Aorta (tissue), 5 donors: Measurements from ENCODE around the gene COQ10B. TPM values are rescaled to one million over a fixed set of nuclear protein-coding genes. Genes with fewer than 3 reads are reported as not detected.

Experiments used
- ATAC-seq: fragments of 200-7000 bp; cut with Tn5 transposase; one replicate; pipeline ENCODE4 v1.9.1; 2022; ENCODE audit warnings: moderate library complexity; ENCODE audit not compliant: low FRiP score
- DNase-seq, 2 donors: peaks; one replicate each; pipeline ENCODE4 v3.0.0-alpha.2; 2020
- H3K27ac ChIP-seq, 2 donors: one replicate each; pipeline ENCODE4 v1.5.1; 2013; ENCODE audit warnings: low read length in 2 of 2, mild to moderate bottlenecking in 2 of 2, moderate library complexity in 2 of 2, control low read depth in 1 of 2, inconsistent platforms in 1 of 2, low read depth in 1 of 2
- H3K27me3 ChIP-seq, 2 donors: one replicate each; pipeline ENCODE4 v1.6.1; 2013; ENCODE audit warnings: control low read depth in 1 of 2, low read length in 1 of 2, mild to moderate bottlenecking in 1 of 2, moderate library complexity in 1 of 2; ENCODE audit not compliant: insufficient read depth in 2 of 2, control insufficient read depth in 1 of 2
- H3K36me3 ChIP-seq, 2 donors: one replicate each; pipeline ENCODE4 v1.6.1; 2013; ENCODE audit warnings: control low read depth in 1 of 2, low read length in 1 of 2, mild to moderate bottlenecking in 1 of 2; ENCODE audit not compliant: insufficient read depth in 2 of 2, control insufficient read depth in 1 of 2
- H3K4me1 ChIP-seq, 2 donors: one replicate each; pipeline ENCODE4 v1.6.1; 2013; ENCODE audit warnings: low read length in 2 of 2, control low read depth in 1 of 2, mild to moderate bottlenecking in 1 of 2, moderate library complexity in 1 of 2; ENCODE audit not compliant: insufficient read depth in 2 of 2, control insufficient read depth in 1 of 2
- H3K4me3 ChIP-seq, 2 donors: one replicate each; pipeline ENCODE4 v1.5.1; 2013; ENCODE audit warnings: low read length in 2 of 2, control low read depth in 1 of 2, mild to moderate bottlenecking in 1 of 2
- H3K9me3 ChIP-seq: one replicate; pipeline ENCODE4 v1.6.1; 2013; ENCODE audit warnings: mild to moderate bottlenecking, low read length; ENCODE audit not compliant: control insufficient read depth
- WGBS, 2 donors: extraction: QIAGEN DNeasy Blood & Tissue Kit; methylation state at CpG; one replicate each; pipeline ENCODE4 v1.1.7; 2013; 5-methylcytosine and 5-hydroxymethylcytosine counted together
- intact Hi-C, 2 donors: fragments of 100-400 bp; cut with DNase I; formaldehyde crosslinking; loops; one replicate each; pipeline versions ENCODE4 v1.14.2 to v1.15.0; 2022
- polyA plus RNA-seq, 2 donors: library from polyadenylated mRNA; stranded (reverse); fragments of 200-250 nt; gene quantifications; one replicate each; pipeline ENCODE4 v1.2.3, GENCODE V29; 2013
- total RNA-seq, 2 donors: library from RNA; stranded (reverse); fragmentation: NEBNext Ultra II Directional; extraction: Animal tissue kit (Norgen Biotek cat#: 25700); gene quantifications; one replicate each; pipeline ENCODE4 v1.2.1, GENCODE V29; 2021
- donor health status: healthy with polysubstance abuse.
- donor health status: Bipolar disorder and iron deficiency.
- donor health status: DM: no; HTN: no; CAD: no.
- donor health status: DM: no; HTN: no; CAD: no.
- donor health status: DM: yes; HTN: yes; CAD: no.

The COQ10B gene
- total and polyA plus RNA-seq, 4 donors = 20.0 to 39.8 (median 25.0) TPM

GRCh38 chr2:197500503-197501131 lies 47.3 kb downstream of the COQ10B start:
- intact Hi-C loops = loop anchor here in 1 of 2 donors (1.0 to 5.0 kb wide), 4 partner anchors 15 to 207 kb away; partner anchors contain the start of genes COQ10B, MARS2 and SF3B1
- H3K36me3 ChIP-seq = peaks cover 0 to 4% of the 10 kb centered on the region in 2 donors

GRCh38 chr2:197502201-197502600 lies 48.8 kb downstream of the COQ10B start:
- no peaks in the 10 kb centered on the region for H3K4me1 ChIP-seq
- intact Hi-C loops = loop anchor here in 1 of 2 donors (5.0 kb wide), 2 partner anchors 65 to 205 kb away; partner anchors contain the start of genes MARS2 and SF3B1
- H3K27ac ChIP-seq = no peak overlapping the region
- no peak for ATAC-seq
- H3K9me3 ChIP-seq = no peaks in the 10 kb centered on the region
- no peak overlapping the region for H3K4me3 ChIP-seq
- 59 to 63% methylated on average over 4 of the region's 4 CpGs for WGBS, 2 donors
- H3K36me3 ChIP-seq = no peaks in the 10 kb centered on the region
- DNase-seq = no peak
- no peaks in the 10 kb centered on the region for H3K27me3 ChIP-seq

More at GRCh38 chr2:197500503-197501131, 47.3 kb downstream of the COQ10B start:
- DNase-seq (no peak), ATAC-seq (peak; percentile 1)
- H3K4me1 ChIP-seq = no peaks in the 10 kb centered on the region
- peak overlapping the region; percentile 72 to 93 for H3K4me3 ChIP-seq
- WGBS, 2 donors = 0% methylated on average over 30 of the region's 30 CpGs
- no peaks in the 10 kb centered on the region for H3K9me3 ChIP-seq
- no peaks in the 10 kb centered on the region for H3K27me3 ChIP-seq
- H3K27ac ChIP-seq = peak overlapping the region; percentile 84 to 92

- H3K9me3 ChIP-seq = no peaks in the 10 kb centered on the region
- H3K27me3 ChIP-seq = no peaks in the 10 kb centered on the region
- no peaks in the 10 kb centered on the region for H3K4me1 ChIP-seq
- H3K27ac ChIP-seq = no peak overlapping the region
- no peak overlapping the region for H3K4me3 ChIP-seq
- ATAC-seq (no peak), DNase-seq (no peak)
- 74 to 78% methylated on average over 4 of the region's 4 CpGs for WGBS, 2 donors
- H3K36me3 ChIP-seq = no peaks in the 10 kb centered on the region
- intact Hi-C loops = loop anchor here in 1 of 2 donors (5.0 kb wide), 2 partner anchors 65 to 205 kb away; partner anchors contain the start of genes MARS2 and SF3B1
These were observed 49.3 kb downstream of the COQ10B start for GRCh38 chr2:197502685-197503084.

GRCh38 chr2:197504000-197504399 lies 50.6 kb downstream of the COQ10B start:
- WGBS, 2 donors = 93 to 94% methylated on average over 2 of the region's 2 CpGs
- ATAC-seq (no peak), DNase-seq (no peak)
- Histone ChIP-seq H3K36me3 (no peaks in the 10 kb centered on the region), H3K9me3 (no peaks in the 10 kb centered on the region), H3K4me1 (no peaks in the 10 kb centered on the region), H3K27me3 (no peaks in the 10 kb centered on the region), H3K4me3 (no peak overlapping the region), H3K27ac (no peak overlapping the region)
- intact Hi-C loops = loop anchor here in 1 of 2 donors (5.0 kb wide), 2 partner anchors 67 to 203 kb away; partner anchors contain the start of genes MARS2 and SF3B1

- DNase-seq (no peak), ATAC-seq (no peak)
- Histone ChIP-seq H3K4me1 (no peaks in the 10 kb centered on the region), H3K4me3 (no peak overlapping the region), H3K36me3 (no peaks in the 10 kb centered on the region), H3K27ac (no peak overlapping the region), H3K27me3 (no peaks in the 10 kb centered on the region), H3K9me3 (no peaks in the 10 kb centered on the region)
- intact Hi-C loops = loop anchor here in 1 of 2 donors (5.0 kb wide), 2 partner anchors 67 to 203 kb away; partner anchors contain the start of genes MARS2 and SF3B1
- 94% methylated on average over 6 of the region's 6 CpGs for WGBS, 2 donors
These were observed 51.2 kb downstream of the COQ10B start for GRCh38 chr2:197504512-197504911.

GRCh38 chr2:197506658-197507057 lies 53.3 kb downstream of the COQ10B start:
- 91 to 93% methylated on average over 5 of the region's 5 CpGs for WGBS, 2 donors
- Histone ChIP-seq H3K4me3 (no peak overlapping the region), H3K9me3 (no peaks in the 10 kb centered on the region), H3K27me3 (no peaks in the 10 kb centered on the region), H3K4me1 (no peaks in the 10 kb centered on the region), H3K36me3 (no peaks in the 10 kb centered on the region), H3K27ac (no peak overlapping the region)
- intact Hi-C loops = no loop called here
- ATAC-seq (no peak), DNase-seq (no peak)

GRCh38 chr2:197513915-197514314 lies 60.6 kb downstream of the COQ10B start:
- DNase-seq = no peak
- no peak for ATAC-seq
- H3K9me3 ChIP-seq = no peaks in the 10 kb centered on the region
- no peaks in the 10 kb centered on the region for H3K4me1 ChIP-seq
- no peaks in the 10 kb centered on the region for H3K36me3 ChIP-seq
- 96% methylated on average over 5 of the region's 5 CpGs for WGBS, 2 donors
- no peaks in the 10 kb centered on the region for H3K27me3 ChIP-seq
- intact Hi-C loops = loop anchor here in 1 of 2 donors (10.0 kb wide), 1 partner anchor 261 kb away; no protein-coding TSS in a partner anchor
- no peak overlapping the region for H3K4me3 ChIP-seq
- no peak overlapping the region for H3K27ac ChIP-seq

- intact Hi-C loops = loop anchor here in 1 of 2 donors (1.0 to 10.0 kb wide), 2 partner anchors 14 to 260 kb away; partner anchors contain the start of gene HSPE1
- H3K27me3 ChIP-seq = no peaks in the 10 kb centered on the region
- no peaks in the 10 kb centered on the region for H3K9me3 ChIP-seq
- DNase-seq (no peak), ATAC-seq (no peak)
- WGBS, 2 donors = 73 to 76% methylated on average over 3 of the region's 3 CpGs
- peak overlapping the region; percentile 45 to 84 for H3K27ac ChIP-seq
- H3K4me1 ChIP-seq = no peaks in the 10 kb centered on the region
- H3K4me3 ChIP-seq = peak overlapping the region in 1 of 2 donors; percentile 53
- no peaks in the 10 kb centered on the region for H3K36me3 ChIP-seq
These were observed 61.4 kb downstream of the COQ10B start for GRCh38 chr2:197514754-197515153.
